HuH-7 (cell line): ENCODE measurements around the gene HCRTR1.

Source experiments
- DNase-seq: peaks from one replicate; pipeline ENCODE4 v3.0.0; 2011; ENCODE audit warnings: low spot score

The HCRTR1 gene

GRCh38 chr1:31667065-31667785 is 49.7 kb downstream of the HCRTR1 start:
- DNase-seq, result no peak

- DNase-seq, result no peak
These were observed 50.9 kb downstream of the HCRTR1 start for GRCh38 chr1:31668303-31668883.

- DNase-seq, result no peak
These were observed 51.9 kb downstream of the HCRTR1 start for GRCh38 chr1:31669433-31669785.

- no peak for DNase-seq
These were observed 52.5 kb downstream of the HCRTR1 start for GRCh38 chr1:31669786-31670592.

- DNase-seq, result no peak
These were observed 53.1 kb downstream of the HCRTR1 start for GRCh38 chr1:31670593-31670964.

- DNase-seq, result no peak
These were observed 53.7 kb downstream of the HCRTR1 start for GRCh38 chr1:31671147-31671546.

- DNase-seq, result no peak
These were observed 54.2 kb downstream of the HCRTR1 start for GRCh38 chr1:31671561-31672201.

- no peak for DNase-seq
These were observed 55.5 kb downstream of the HCRTR1 start for GRCh38 chr1:31672986-31673385.

- no peak for DNase-seq
These were observed 55.9 kb downstream of the HCRTR1 start for GRCh38 chr1:31673433-31673832.

GRCh38 chr1:31674626-31675025 is 57.1 kb downstream of the HCRTR1 start:
- DNase-seq, result no peak

- no peak for DNase-seq
These were observed 57.7 kb downstream of the HCRTR1 start for GRCh38 chr1:31675161-31675560.

- no peak for DNase-seq
These were observed 58.3 kb downstream of the HCRTR1 start for GRCh38 chr1:31675756-31676155.
